Stimulated activated CD4-positive, alpha-beta T cell treated with anti-CD3 and anti-CD28 coated beads, Interleukin-15, amount 100 ng/mL, for 24 hours (primary cell): ENCODE measurements around the gene NMNAT3.

ENCODE experiments used
- DNase-seq: peaks from one replicate; pipeline ENCODE4 v3.0.0-alpha.2; 2020

NMNAT3 gene

DNA sequence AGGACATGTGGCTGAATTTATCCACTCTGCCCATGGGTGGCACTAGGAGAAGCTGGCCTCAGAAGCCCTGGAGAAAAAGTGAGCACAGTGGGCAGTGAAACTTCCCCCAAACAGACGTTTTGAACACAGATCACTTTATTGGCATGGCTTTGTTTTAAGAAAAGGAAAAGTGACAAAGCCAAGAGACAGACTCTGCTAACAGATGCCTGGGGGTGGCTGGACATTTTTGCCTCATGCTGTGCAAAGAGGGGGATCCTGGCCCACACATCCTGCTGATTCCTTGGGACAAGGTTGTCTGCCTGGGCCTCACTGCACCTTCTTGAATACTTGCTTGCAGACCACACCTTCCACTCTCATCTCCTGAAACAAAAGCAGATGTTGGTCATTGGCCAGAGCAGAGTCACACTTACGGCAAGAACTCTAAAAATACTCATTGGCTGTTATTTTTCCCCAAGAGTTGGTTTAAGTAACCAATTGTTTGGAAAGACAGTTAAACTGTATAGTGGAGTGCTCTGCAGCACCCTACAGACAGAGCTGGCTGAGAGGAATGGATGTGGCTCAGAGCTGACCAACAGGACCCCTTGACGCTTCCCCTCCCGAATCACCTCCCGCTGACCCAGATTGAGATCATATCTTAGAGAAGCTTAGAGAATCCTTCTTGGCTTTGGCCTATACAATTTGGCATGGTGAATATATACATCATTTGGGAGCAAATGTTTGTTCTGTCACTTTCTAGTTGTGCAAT lies 160.3 kb downstream of the NMNAT3 start:
- no peak for DNase-seq

DNA sequence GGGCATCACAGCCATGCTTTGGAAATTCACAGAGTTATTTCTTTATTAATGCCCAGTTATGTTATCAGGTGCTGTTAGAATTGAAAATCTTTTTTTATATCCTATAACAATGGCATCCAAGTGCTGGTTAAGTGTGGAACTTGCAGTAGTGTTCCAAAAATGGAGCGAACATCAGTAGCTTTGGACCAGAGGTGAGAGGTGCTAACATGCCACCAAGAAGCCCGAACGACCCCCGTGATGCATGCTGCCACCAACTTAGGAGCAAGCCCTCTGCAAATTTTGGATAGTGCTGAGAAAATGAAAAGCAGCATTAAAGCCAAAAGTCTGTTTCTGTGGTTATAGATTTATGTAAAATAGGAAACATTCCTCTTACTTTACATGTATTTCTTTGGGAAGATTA lies 163.0 kb downstream of the NMNAT3 start:
- no peak for DNase-seq
